Activated CD4-positive, CD25-positive, alpha-beta regulatory T cell (primary cell): ENCODE measurements around the gene AURKAIP1.
A peak's percentile ranks its signal among the peaks of the same experiment; 100 is the strongest.

Experiments
- DNase-seq, 4 experiments: peaks; one replicate each; lab custom pipeline; 2025; lab: John Stamatoyannopoulos, UW

Gene AURKAIP1

DNA sequence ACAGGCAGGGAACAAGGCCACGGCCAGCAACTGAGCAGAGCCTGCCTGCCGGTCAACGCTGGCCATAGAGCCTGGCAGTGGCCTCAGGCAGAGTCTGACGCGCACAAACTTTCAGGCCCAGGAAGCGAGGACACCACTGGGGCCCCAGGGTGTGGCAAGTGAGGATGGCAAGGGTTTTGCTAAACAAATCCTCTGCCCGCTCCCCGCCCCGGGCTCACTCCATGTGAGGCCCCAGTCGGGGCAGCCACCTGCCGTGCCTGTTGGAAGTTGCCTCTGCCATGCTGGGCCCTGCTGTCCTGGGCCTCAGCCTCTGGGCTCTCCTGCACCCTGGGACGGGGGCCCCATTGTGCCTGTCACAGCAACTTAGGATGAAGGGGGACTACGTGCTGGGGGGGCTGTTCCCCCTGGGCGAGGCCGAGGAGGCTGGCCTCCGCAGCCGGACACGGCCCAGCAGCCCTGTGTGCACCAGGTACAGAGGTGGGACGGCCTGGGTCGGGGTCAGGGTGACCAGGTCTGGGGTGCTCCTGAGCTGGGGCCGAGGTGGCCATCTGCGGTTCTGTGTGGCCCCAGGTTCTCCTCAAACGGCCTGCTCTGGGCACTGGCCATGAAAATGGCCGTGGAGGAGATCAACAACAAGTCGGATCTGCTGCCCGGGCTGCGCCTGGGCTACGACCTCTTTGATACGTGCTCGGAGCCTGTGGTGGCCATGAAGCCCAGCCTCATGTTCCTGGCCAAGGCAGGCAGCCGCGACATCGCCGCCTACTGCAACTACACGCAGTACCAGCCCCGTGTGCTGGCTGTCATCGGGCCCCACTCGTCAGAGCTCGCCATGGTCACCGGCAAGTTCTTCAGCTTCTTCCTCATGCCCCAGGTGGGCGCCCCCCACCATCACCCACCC is 43.7 kb downstream of the AURKAIP1 start, which contains the start of gene TAS1R3:
Gene TAS1R3, plus strand, starts transcription at position 213 of the 898 bp plus-strand sequence. Its CDS starts 66 bp downstream, at position 279.
- DNase-seq = no peak

DNA sequence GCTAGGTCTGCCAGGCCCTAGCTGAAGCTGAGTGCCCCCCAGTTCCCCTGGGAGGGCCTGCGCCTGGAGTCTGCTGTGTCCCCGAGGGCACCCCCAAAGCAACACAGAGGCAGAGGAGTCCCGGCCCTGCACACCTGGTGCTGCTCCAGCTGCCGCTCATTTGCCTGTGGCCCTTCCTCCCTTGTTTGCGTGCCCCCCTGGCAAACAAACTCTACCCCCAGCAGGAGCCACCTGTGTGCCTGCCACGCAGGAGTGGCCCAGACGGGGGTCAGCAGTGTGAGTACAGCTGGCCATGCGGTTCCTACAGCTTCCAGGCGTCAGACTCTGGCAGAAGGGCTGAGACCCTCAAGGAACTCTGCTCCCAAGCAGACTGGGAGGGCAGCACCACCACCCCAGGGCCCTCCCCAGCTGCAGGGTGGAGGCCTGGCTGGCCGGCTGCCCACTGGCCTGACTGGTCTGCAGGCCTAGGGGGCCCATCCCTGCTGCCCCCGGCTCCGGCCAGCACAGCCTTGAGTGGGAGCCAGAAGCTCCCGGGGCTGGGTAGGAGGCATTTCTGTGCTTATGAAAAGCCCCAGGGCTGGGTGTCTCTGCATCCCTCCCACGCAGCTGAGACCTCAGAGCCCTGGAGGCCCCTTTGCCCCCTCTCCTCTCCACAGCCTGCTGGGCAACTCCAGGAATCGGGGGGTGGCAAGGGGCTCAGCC is 44.5 kb downstream of the AURKAIP1 start:
- no peak for DNase-seq

DNA sequence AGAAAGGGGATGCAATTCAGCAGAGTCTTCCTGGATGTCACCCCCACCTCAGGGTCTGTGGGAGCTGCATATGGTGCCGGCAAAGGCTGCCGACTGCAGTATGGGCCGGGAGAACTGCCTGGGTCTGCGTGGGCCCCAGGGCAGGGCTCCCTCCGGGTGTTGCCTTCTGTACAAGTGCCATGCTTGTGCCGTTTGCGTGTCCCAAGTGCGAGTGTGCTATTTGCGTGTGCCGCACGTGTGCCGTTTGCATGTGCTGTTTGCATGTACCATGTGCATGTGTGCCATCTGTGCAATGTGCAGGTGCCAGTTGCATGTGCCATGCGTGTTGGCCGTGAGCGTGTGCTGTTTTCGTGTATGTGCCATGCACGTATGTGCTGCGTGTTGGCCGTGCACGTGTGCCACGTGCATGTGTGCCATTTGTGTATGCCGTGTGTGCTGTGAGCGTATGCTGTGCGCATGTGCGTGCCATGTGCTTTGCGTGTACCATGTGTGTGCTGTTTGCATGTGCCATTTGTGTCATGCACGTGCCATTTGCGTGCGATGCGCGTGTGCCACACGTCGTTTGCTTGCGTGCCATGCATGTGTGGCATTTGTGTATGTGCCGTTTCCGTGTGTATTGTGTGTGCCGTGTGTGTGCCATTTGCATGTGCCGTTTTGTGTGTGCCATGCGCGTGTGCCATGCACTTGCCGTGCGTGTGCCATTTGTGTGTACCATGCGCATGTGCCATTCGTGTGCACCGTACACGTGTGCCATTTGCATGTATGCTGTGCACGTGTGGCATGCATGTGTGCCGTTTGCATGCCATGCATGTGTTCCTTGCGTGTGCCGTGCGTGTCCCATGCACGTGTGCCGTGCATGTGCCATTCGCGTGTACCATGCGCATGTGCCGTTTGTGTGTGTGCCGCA is 45.5 kb downstream of the AURKAIP1 start:
- no peak for DNase-seq

DNA sequence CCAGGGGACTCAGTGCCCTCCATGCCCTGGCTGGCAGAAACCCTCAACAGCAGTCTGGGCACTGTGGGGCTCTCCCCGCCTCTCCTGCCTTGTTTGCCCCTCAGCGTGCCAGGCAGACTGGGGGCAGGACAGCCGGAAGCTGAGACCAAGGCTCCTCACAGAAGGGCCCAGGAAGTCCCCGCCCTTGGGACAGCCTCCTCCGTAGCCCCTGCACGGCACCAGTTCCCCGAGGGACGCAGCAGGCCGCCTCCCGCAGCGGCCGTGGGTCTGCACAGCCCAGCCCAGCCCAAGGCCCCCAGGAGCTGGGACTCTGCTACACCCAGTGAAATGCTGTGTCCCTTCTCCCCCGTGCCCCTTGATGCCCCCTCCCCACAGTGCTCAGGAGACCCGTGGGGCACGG is 46.8 kb downstream of the AURKAIP1 start:
- no peak for DNase-seq

DNA sequence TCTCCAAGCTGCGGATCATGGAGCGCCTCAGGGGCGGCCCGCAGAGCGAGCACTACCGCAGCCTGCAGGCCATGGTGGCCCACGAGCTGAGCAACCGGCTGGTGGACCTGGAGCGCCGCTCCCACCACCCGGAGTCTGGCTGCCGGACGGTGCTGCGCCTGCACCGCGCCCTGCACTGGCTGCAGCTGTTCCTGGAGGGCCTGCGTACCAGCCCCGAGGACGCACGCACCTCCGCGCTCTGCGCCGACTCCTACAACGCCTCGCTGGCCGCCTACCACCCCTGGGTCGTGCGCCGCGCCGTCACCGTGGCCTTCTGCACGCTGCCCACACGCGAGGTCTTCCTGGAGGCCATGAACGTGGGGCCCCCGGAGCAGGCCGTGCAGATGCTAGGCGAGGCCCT is 47.7 kb downstream of the AURKAIP1 start:
- DNase-seq = no peak

DNA sequence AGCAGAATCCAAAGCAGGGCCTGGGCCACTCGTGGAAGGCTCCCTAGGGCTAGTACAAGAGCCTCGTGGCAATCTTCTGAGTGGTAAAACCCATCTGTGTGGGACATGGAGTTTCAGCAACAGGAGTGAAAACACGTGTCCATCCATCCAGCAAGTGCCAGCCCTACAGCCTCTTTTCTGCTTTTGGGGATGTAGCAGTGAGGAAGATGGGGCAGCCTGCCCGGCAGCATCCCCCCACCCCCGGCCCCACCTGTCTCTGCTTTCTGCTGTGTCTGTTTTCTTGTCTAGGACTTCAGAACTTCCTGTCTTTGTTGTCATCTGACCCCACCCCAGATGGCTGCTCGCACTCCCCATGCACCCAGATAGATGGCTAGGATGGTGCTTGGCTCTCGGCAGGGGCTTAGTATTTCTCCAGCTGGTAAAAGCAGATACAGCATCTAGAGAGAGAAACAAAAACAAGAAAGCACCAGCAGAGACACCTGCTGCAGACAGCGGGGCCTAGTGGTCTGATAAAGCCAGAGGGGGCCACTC is 48.9 kb downstream of the AURKAIP1 start:
- DNase-seq = no peak

DNA sequence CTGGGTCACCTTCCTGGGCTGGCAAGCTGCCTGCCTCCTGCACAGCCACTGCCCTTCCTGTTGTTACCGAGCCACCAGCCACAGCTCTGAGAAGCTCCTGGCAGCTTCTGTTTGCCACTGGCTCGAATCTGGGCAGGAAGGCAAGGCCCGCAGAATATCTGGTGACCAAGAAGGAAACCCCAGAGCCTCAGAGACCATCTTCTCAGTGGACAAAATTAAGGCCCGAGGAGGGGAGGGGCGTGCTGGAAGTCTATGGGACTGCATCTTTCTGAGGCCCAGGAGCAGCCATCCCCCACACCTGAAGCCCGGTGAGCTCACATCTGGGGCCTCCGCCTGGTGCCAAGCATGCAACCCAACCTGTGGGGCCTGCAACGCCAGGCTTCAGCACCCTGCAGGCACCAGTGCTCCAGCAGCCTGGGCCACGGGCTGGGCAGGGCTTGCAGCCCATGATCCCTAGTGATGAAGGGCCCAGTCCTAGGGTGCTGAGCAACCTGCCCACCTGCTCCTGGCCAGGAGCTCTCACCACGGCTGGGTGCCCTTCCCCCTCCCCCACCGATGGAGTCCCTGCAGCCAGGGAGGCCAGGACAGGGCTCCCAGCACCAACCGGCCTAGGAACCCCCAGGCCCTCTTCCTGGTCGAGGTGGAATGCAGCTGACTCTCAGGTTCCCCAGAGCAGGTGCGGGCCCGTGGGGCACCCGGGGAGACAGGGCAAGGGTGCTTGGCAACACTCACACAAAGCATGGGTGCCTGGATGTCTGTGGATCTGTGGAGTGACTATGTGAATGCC is 49.5 kb downstream of the AURKAIP1 start:
- no peak for DNase-seq

DNA sequence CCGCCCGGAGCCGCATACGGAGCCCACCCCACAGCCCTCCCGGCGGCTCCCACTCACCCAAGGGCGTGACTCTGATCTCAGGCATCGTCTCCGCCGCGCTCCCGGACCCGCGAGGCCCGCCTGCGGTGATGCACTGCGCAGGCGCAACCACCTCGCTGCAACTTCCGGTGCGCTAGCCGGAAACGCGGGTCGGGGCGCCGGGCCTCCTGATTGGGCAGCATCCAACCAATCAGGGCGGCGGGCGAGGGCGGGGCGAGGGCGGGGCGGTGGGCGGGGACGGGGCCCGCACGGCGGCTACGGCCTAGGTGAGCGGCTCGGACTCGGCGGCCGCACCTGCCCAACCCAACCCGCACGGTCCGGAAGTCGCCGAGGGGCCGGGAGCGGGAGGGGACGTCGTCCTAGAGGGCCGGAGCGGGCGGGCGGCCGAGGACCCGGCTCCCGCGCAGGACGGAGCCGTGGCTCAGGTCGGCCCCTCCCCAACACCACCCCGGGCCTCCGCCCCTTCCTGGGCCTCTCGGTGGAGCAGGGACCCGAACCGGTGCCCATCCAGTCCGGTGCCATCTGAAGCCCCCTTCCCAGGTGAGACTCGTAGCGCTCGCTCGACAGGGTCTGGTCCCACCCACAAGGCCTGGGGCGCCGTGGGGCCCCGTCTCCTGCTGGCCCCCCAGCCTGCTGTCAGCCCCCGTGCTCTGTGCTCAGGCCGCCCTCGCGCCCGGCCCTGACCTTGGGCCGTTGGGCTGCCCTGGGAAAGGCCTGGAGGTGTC is 50.3 kb downstream of the AURKAIP1 start, which contains the start of the genes CPTP and INTS11:
Gene CPTP, plus strand, starts transcription at position 279 of the 764 bp plus-strand sequence. CDS start 2,109 bp downstream, outside the sequence.
Gene INTS11, minus strand, starts transcription at position 137 of the 764 bp plus-strand sequence. Its CDS starts 52 bp downstream, at position 85.
- DNase-seq = peak; percentile 93 to 95 (median 94)

DNA sequence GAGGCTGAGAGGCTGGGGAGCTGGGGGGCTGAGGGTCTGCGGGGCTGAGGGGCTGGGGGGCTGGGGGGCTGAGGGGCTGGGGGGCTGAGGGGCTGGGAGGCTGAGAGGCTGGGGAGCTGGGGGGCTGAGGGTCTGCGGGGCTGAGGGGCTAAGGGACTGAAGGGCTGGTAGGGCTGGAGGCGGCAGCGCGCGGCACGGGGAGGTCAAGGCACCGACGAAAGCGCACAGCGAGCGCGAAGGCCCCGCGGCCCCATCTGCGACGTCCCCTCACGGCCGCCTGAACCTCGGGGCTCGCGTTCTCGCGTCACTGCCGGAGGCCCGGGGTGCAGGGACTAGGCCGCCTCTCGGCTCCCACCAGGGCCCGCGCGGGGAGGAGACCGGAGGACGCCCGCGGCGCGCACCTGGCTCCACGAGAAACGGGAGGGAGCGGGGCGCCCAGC is 50.9 kb downstream of the AURKAIP1 start:
- DNase-seq = no peak
